CD4-positive, alpha-beta T cell treated with Interleukin-2 at 100 ng/mL for 4 hours (primary cell): Measurements from ENCODE around the gene GLP2R.
"Not testable (repeated sequence)": the region's sequence is repeated elsewhere in the genome, so short reads cannot be mapped to it uniquely, and the experiment has no call there.

ENCODE experiments used
- DNase-seq: peaks from one replicate; pipeline ENCODE4 v3.0.0-alpha.2; 2020; ENCODE audit warnings: low spot score

Gene GLP2R

DNA sequence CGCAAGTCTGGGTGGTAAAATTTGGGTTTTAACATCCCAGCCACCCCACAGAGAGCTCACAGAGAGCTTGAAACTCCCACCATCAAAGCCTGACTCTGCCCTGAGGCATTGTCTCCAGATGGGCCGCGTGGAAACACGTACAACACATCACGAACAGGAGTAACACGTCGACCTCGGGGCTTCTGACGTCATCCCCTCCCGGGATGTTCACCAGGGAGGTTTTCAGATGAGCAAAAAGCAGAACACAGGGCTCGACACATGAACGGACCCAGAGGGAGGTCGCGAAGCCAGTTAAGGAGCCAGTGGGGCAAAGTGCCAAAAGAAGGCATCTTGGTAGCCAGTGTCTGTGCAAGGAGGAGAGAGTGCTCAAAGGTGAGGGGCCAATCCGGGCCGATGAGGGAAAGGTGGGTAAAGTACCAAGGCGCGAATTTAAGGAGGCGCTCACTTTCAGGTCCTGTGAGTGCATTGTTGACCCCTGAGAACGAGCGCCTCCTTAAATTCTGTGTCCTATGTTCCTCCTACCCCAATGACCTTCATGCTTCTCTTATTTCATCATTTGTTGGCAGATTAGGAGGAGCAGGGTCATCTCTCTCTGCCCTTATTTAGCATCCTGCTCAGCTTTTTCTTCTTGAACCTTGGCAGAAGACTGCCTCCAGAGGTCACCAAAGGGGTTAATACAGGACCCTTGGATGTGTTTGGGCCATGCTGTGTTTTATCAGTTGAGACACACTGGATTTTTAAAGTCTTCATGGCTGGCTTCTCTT lies 73.7 kb downstream of the GLP2R start:
- no peak for DNase-seq

GRCh38 chr17:9900044-9900594 lies 74.4 kb downstream of the GLP2R start:
- no peak for DNase-seq

DNA sequence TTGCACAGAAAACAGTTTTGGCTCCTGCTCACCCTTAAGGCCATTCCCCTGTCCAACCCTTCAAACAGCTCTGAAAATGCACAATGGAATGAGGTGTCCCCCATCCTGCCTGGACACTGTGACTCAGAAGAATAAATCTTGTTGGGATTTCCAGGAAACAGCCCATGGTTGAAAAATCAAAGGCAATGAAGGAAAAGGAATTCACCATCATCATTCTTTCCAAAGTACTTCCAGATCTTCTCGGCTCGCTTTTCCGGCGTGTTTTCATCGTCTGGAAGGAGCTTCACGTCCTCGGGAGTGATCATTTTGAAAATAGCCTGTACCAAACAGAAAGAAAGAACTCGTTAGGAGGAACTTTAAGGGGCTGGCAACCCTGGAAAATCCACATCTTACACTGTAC lies 75.1 kb downstream of the GLP2R start:
- DNase-seq = no peak

- no peak for DNase-seq
Observed at GRCh38 chr17:9902120-9902519, 76.4 kb downstream of the GLP2R start.

- DNase-seq = no peak
Observed at GRCh38 chr17:9904277-9905077, 78.8 kb downstream of the GLP2R start.

GRCh38 chr17:9905078-9905415 lies 79.3 kb downstream of the GLP2R start, which contains the start of gene RCVRN:
TSS of gene RCVRN (minus strand) at chr17:9905271. CDS start at chr17:9905180, 91 bp downstream.
- DNase-seq = no peak

DNA sequence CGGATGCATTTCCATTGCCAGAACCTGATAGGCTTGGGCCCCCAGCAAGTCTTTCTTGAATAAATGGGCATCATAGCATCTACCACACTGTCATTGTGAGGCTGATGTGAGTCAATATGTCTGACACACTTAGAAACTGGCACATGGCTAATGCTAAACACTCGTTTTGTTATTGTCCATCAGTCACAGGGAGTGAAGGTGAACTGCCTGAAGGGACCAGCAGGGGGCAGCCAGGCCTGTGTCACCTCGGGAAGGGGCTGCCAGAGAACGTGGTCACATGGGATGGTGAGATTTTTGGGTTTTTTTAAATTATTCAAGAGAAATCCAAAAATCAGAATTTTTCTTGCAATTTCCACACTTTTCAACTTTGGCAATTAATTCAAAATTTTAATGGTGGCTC lies 80.2 kb downstream of the GLP2R start:
- DNase-seq = no peak

- DNase-seq = no peak
Observed at GRCh38 chr17:9906616-9907015, 80.9 kb downstream of the GLP2R start.

DNA sequence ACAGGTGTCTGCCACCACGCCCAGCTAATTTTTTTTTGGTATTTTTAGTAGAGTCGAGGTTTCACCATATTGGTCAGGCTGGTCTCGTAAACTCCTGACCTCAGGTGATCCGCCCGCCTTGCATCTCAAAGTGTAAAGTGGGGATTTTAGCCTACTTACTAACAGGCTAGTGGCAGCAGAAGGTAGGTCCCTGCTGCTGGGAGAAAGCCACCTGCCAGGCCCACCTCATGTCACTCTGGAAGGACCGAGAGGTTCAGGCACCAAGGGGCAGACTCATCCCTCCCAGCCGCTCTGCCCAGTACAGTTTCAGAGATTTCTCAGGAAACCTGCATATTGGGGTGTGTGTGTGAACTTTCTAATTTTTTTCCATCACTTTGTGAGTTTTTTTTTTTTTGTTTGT lies 81.4 kb downstream of the GLP2R start:
- no peak for DNase-seq

- no peak for DNase-seq
Observed at GRCh38 chr17:9907883-9908648, 82.3 kb downstream of the GLP2R start.

DNA sequence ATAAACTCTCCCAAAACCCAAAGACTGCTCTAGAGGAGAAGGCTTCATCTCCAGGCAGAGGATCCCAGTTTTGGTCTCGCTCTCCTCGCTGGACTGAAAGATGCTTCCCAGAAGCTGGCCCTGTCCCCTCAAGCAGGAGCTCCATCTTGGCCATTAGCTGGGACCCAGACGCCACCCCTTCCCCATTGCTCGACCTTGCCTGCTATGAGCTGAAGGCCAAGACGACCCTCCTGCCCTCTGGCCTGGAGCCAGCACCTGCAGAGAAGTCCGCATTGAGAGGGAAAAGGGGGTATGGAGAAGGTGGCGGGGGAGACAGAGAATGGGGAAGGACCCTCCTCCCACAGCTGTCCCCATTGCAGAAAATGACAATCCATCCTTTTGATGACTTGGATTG lies 82.9 kb downstream of the GLP2R start:
- DNase-seq = no peak

DNA sequence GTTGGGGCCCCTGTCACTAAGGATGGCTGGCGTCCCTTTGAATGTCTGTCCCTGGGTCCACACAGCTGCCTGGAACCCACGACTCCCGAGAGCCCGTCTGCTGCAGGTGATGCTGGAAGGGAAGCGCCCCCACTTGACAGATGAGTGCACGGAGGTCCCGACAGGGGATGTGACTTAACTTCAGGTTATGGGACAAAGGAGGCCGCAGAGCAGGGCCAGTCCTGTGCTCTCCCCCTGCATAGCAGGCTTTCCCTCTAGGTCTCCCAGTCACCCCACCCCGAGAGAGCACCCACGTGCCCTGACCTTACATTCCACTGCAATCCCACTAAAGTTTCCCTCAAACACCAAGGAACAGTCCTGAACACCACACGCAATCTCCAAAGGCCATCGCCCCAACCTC lies 85.4 kb downstream of the GLP2R start:
- DNase-seq = no peak

GRCh38 chr17:9912121-9913099 lies 86.7 kb downstream of the GLP2R start:
- DNase-seq = no peak

DNA sequence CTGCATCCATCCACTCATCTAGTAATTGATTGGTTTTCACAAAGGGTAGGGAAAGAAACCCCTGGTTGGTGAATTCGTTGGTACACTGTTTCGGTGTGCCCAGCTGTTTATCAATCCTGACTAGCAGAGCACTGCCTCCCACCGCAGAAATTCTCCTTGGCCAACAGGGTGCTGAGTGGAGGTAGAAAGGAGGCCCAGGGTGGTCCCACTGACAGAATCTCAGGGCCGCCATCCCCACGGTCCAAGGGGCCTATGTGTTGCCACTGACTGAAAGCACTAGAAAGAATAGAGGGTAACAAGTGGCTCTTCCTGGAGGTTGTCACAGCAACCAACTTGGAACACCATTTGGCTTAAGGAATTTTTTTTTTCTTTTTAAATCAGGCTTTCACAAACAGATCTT lies 87.8 kb downstream of the GLP2R start:
- DNase-seq = no peak

GRCh38 chr17:9916108-9916507 lies 90.4 kb downstream of the GLP2R start:
- DNase-seq = no peak

DNA sequence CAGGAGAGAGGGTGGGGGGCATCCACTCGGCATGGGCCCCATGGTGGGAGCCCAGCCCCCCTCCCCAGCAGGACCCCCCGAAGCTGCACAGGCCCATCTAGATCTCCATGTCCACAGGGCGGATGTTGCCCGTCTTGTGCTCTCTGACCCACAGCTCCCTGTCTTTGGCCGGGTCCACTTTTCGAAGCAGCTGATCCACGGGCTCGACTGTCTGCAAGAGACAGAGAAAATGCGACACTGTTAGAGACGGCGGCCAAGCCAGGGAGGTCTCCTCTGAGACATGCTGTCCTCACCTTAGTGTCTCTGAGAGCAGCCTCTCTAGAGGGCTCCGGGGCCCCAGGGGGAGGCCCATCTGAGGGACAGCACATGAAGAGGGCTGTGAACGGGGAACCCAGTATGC lies 91.4 kb downstream of the GLP2R start:
- no peak for DNase-seq

DNA sequence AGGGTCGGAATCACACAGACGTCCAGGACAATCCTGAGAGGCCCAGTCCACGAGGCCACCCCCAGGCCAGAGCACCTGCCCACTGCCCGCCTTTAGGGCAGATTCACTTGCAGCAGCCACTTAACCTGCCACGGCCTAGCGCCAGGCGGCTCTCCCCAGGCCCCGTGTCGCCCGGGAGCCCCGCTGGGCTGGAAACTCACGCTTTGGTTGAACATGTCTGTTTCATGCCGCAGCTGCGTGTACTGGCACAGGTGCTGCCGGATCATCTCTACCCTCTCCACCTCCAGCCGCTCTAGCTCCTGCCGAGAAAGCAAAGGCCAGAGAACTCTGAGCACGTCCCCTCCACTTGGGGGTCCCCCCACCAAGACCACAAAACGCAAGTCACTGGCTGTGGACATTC lies 92.1 kb downstream of the GLP2R start:
- no peak for DNase-seq

DNA sequence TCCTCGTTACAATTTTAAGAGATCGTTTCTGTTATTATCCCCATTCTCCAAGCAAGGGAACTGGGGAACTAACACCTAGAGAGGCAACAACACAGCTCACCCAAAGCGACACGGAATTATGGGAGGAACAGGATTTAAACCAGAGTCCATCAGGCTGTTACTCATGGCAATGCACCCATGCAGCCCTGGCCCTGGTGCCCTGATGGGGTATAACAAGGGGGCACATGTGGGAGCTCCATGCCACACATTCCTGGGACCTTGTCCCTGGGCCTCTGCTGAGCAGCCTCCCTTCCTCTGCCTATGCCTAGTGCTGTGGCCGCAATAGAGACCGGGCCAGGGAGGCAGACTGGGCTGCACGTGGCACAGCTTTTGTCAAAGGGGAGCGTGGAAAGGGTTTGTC lies 92.6 kb downstream of the GLP2R start:
- no peak for DNase-seq

DNA sequence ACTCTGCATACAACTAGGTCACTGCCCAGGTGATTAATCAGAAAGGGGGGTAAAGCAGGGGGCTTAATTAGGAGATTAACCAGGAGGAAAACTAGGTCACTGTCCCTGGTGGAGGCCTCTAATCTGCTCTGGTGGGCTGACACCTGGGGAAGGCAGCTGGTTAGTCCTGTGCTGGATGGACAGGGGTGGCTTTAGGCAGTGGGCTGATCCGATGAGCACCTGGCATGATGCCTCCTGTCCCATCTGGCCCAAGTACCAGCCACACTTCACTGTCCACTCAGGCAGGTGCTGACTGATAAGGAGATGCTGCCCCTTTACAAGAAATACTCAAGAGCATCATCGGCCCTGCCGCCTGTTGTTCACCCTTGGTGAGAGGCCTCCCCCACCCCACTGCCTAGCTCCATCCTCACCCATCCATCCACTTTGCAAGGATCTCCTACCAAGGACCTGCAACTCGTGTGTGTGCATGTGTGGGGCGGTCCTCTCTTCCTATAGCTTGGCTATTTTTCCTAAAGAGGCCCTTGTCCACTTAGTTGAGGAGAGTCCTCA lies 93.2 kb downstream of the GLP2R start:
- DNase-seq = no peak

DNA sequence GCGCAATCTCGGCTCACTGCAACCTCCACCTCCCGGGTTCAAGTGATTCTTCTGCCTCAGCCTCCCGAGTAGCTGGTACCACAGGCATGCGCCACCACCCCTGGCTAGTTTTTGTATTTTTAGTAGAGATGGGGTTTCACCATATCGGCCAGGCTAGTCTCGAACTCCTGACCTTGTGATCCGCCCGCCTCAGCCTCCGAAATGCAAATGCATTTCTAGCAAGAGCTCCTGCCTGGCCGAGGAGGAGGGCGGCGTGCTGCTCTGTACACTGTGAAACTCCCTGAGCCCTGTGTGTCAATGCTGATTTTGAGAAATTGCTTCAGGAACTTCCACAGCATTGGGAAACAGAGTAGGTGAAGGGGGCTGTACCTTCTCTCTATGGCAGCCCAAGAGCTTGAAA lies 95.5 kb downstream of the GLP2R start:
- not testable (repeated sequence) for DNase-seq
